Neural progenitor cell (in vitro differentiated cells): ENCODE data around the gene TSEN54.

Experiments used
- CTCF ChIP-seq: fragments of 200-600 bp; sonication (generic); IDR thresholded peaks from 2 replicates; pipeline ENCODE4 v1.5.1; 2017; ENCODE audit warnings: antibody characterized with exemption, mild to moderate bottlenecking
- EZH2 ChIP-seq: fragments of 200-600 bp; sonication (generic); IDR thresholded peaks from 2 replicates; pipeline ENCODE4 v1.6.1; 2017; ENCODE audit warnings: antibody characterized with exemption, mild to moderate bottlenecking, moderate library complexity

GRCh38 chr17:75468291-75468754 is 48.0 kb upstream of the TSEN54 start:
- TF ChIP-seq CTCF, result no peak
- no peak for TF ChIP-seq EZH2
